Motor neuron (in vitro differentiated cells): ENCODE measurements around the gene C1orf159. TPM values are rescaled to one million over a fixed set of nuclear protein-coding genes. Genes with fewer than 3 reads are reported as not detected.

Experiments
- ATAC-seq, 8 experiments: fragments of 200-7000 bp; cut with Tn5 transposase; replicated peaks in 6 of 8; 2 replicates each; pipeline ENCODE4 v1.8.0; 2021; ENCODE audit warnings: mild to moderate bottlenecking in 8 of 8, moderate library complexity in 8 of 8
- H3K27ac ChIP-seq, 2 donors: fragments of 250-450 bp; sonication (Bioruptor Pico); 2 replicates each; pipeline ENCODE4 v1.9.0; 2021; ENCODE audit warnings: antibody characterized with exemption in 2 of 2, mild to moderate bottlenecking in 2 of 2, moderate library complexity in 1 of 2
- H3K4me1 ChIP-seq, 2 donors: fragments of 250-450 bp; sonication (Bioruptor Pico); replicated peaks in 1 of 2; 2 replicates each; pipeline ENCODE4 v1.6.1; 2021; ENCODE audit warnings: antibody characterized with exemption in 2 of 2, mild to moderate bottlenecking in 2 of 2, moderate library complexity in 1 of 2
- H3K4me3 ChIP-seq, 5 donors: fragments of 250-450 bp; sonication (Bioruptor Pico); 2 replicates each; pipeline ENCODE4 v1.9.0; 2021; ENCODE audit warnings: antibody characterized with exemption in 5 of 5, mild to moderate bottlenecking in 5 of 5, moderate library complexity in 4 of 5
- WGBS, 10 experiments: fragments of 450-650 bp; shearing (Covaris generic); methylation state at CpG; one replicate each; pipeline ENCODE4 v1.0.0; 2022; 5-methylcytosine and 5-hydroxymethylcytosine counted together
- in situ Hi-C, 9 experiments: fragments of 400-800 bp; cut with MboI; loops; one replicate each; pipeline ENCODE4 v1.15.0; 2021; ENCODE audit warnings: low sequenced_read_pairs in 9 of 9, low pct_unique_long_range_greater_than_20kb in 2 of 9; ENCODE audit not compliant: unreplicated experiment in 9 of 9
- total RNA-seq, 8 experiments: library from RNA; unstranded; fragments of 300-600 nt; gene quantifications; 2 replicates each; pipeline versions ENCODE4 v1.2.3 to v1.2.4, GENCODE V29; 2022

C1orf159 gene
- total RNA-seq, 8 experiments from 2014 or later: 5.8 to 17.9 (median 9.7) TPM

- in situ Hi-C loops: no loop called here
- 17 to 100% (median 92%) methylated on average over 1 to 18 of the region's 45 CpGs; no CpG with 5 or more reads in 2 of the 10 experiments for WGBS, 10 experiments
- Histone ChIP-seq H3K4me3 (no peak overlapping the region), H3K4me1 (peaks cover 0 to 2% of the 10 kb centered on the region in 2 donors), H3K27ac (no peak overlapping the region)
- peak in 1 of 8 experiments; percentile 5 for ATAC-seq
Observed at GRCh38 chr1:1090424-1091343, 25.2 kb downstream of the C1orf159 start.

DNA sequence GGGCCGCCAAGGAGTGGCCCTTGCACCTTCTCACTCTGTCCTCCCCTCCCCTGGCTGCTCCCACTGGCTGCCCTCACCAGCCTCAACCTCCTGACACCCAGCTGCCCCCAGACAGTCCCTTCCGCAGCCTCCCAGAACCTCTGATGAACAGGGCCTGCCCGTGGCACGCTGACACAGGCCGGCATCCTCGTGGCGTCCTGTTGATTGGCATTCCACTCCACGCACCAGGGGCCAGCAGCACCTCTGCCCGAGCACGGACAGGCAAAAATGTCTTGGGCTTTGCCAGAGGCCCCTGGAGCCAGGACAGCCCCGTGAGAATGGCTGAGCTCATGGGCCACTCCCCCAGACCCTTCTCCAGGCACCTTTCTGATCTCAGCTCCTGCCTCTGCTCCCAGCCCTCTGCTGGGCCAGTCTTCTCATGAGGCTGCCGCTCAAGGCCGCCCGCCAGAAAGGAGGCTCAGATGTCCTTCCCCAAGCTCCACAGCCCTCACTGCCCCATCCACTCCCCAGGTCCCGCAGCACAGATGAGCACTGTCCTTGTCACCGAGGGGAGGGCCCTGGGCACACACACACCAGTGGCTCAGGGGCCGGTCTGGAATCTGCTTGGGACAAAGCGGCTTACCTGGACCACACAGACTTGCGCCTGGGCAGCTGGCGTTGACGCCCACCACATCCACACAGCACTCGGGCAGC lies 26.0 kb downstream of the C1orf159 start:
- in situ Hi-C loops: no loop called here
- H3K27ac ChIP-seq: no peak overlapping the region
- ATAC-seq: no peak
- peaks cover 0 to 1% of the 10 kb centered on the region in 2 donors for H3K4me1 ChIP-seq
- H3K4me3 ChIP-seq: no peak overlapping the region
- 60 to 100% (median 96%) methylated on average over 1 to 19 of the region's 22 CpGs; no CpG with 5 or more reads in 5 of the 10 experiments for WGBS, 10 experiments

- no peaks in the 10 kb centered on the region for H3K4me1 ChIP-seq
- WGBS, 10 experiments: 80 to 100% (median 87%) methylated on average over 1 to 11 of the region's 46 CpGs; no CpG with 5 or more reads in 6 of the 10 experiments
Observed at GRCh38 chr1:1088801-1089680, 26.8 kb downstream of the C1orf159 start.

GRCh38 chr1:1088029-1088800 lies 27.7 kb downstream of the C1orf159 start:
- Histone ChIP-seq H3K4me3 (no peak overlapping the region), H3K4me1 (no peaks in the 10 kb centered on the region), H3K27ac (no peak overlapping the region)
- 86 to 100% (median 89%) methylated on average over 1 to 14 of the region's 39 CpGs; no CpG with 5 or more reads in 3 of the 10 experiments for WGBS, 10 experiments
- in situ Hi-C loops: no loop called here
- no peak for ATAC-seq

More at GRCh38 chr1:1088801-1089680, 26.8 kb downstream of the C1orf159 start:
- Histone ChIP-seq H3K27ac (peak overlapping the region in 1 of 2 donors; percentile 5), H3K4me3 (no peak overlapping the region)
- in situ Hi-C loops: no loop called here
- no peak for ATAC-seq

DNA sequence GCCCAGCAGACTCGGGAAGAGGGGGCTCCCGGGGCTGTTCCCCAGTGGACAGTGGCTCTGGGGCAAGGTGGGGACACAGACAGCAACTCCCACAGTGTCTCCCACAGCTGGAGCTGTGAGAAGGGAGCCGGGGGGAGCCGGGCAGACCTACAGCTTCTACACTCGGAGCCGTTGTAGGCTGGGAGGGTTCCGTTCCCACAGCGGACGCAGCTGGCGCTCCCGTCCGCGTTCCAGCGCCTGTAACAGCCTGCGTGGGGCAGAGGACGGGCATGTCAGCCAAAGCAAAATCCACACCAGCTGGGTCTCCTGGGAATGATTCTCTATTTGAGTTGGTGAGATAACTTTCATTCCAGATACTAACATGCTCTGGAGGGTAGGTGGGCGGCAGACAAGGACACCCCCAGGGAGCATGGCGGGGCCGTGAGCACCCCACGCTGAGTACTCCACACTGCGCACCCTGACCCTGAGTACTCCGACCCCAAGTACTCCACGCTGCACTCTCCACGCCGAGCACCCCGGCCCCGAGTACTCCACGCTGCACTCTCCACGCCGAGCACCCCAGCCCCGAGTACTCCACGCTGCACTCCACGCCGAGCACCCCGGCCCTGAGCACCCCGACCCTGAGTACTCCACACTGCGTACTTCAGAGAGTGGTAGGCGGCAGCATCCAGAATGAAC lies 28.4 kb downstream of the C1orf159 start:
- no peak for ATAC-seq
- in situ Hi-C loops: no loop called here

GRCh38 chr1:1086911-1087341 lies 29.0 kb downstream of the C1orf159 start:
- 89 to 95% methylated on average over 3 to 6 of the region's 17 CpGs; no CpG with 5 or more reads in 8 of the 10 experiments for WGBS, 10 experiments
- no peak for ATAC-seq
- H3K4me1 ChIP-seq: no peaks in the 10 kb centered on the region
- H3K27ac ChIP-seq: no peak overlapping the region
- H3K4me3 ChIP-seq: no peak overlapping the region
- in situ Hi-C loops: no loop called here

More for the DNA sequence above, 28.4 kb downstream of the C1orf159 start:
- no peak overlapping the region for H3K27ac ChIP-seq
- no peaks in the 10 kb centered on the region for H3K4me1 ChIP-seq
- H3K4me3 ChIP-seq: no peak overlapping the region
- 91 to 100% (median 93%) methylated on average over 3 to 22 of the region's 38 CpGs; no CpG with 5 or more reads in 6 of the 10 experiments for WGBS, 10 experiments

GRCh38 chr1:1085911-1086841 lies 29.7 kb downstream of the C1orf159 start:
- WGBS, 10 experiments: 88 to 100% (median 93%) methylated on average over 5 to 21 of the region's 38 CpGs; no CpG with 5 or more reads in 6 of the 10 experiments
- Histone ChIP-seq H3K4me1 (peaks cover 0 to under 1% of the 10 kb centered on the region in 2 donors), H3K4me3 (no peak overlapping the region), H3K27ac (no peak overlapping the region)
- in situ Hi-C loops: no loop called here
- ATAC-seq: no peak

- 58 to 100% (median 87%) methylated on average over 2 to 11 of the region's 30 CpGs; no CpG with 5 or more reads in 5 of the 10 experiments for WGBS, 10 experiments
- in situ Hi-C loops: no loop called here
Observed at GRCh38 chr1:1085171-1085841, 30.6 kb downstream of the C1orf159 start.

GRCh38 chr1:1084372-1085170 lies 31.3 kb downstream of the C1orf159 start:
- in situ Hi-C loops: no loop called here
- no peak for ATAC-seq
- Histone ChIP-seq H3K4me3 (no peak overlapping the region), H3K27ac (no peak overlapping the region), H3K4me1 (peaks cover 9 to 13% of the 10 kb centered on the region in 2 donors)
- WGBS, 10 experiments: 77 to 100% (median 93%) methylated on average over 2 to 12 of the region's 38 CpGs; no CpG with 5 or more reads in 5 of the 10 experiments

More at GRCh38 chr1:1085171-1085841, 30.6 kb downstream of the C1orf159 start:
- Histone ChIP-seq H3K4me3 (no peak overlapping the region), H3K4me1 (peaks cover 2 to 5% of the 10 kb centered on the region in 2 donors), H3K27ac (no peak overlapping the region)
- ATAC-seq: no peak
